Peyer's patch (tissue), 4 donors: Measurements from ENCODE around the gene VCL. TPM values are rescaled to one million over a fixed set of nuclear protein-coding genes. Genes with fewer than 3 reads are reported as not detected.
A peak's percentile ranks its signal among the peaks of the same experiment; 100 is the strongest.

Experiments used
- DNase-seq, 3 donors: peaks; one replicate each; pipeline ENCODE4 v3.0.0-alpha.2; 2017 to 2019
- H3K27ac ChIP-seq, 4 donors: fragments of 200-600 bp; sonication (generic); one replicate each; pipeline ENCODE4 v1.5.1; 2016 to 2019
- H3K27me3 ChIP-seq, 2 donors: fragments of 200-600 bp; sonication (generic); one replicate each; pipeline ENCODE4 v1.5.1; 2019
- H3K36me3 ChIP-seq, 3 donors: fragments of 200-600 bp; sonication (generic); one replicate each; pipeline ENCODE4 v1.5.1; 2016 to 2019
- H3K4me1 ChIP-seq, 4 donors: fragments of 200-600 bp; sonication (generic); one replicate each; pipeline ENCODE4 v1.5.1; 2016 to 2019
- H3K4me3 ChIP-seq, 4 donors: fragments of 200-600 bp; sonication (generic); 1 replicate in 3 of 4; 2 replicates in 1 of 4; pipeline ENCODE4 v1.5.1; 2016 to 2019; ENCODE audit warnings: mild to moderate bottlenecking in 1 of 4
- H3K9me3 ChIP-seq, 4 donors: fragments of 200-600 bp; sonication (generic); one replicate each; pipeline ENCODE4 v1.5.1; 2016 to 2019; ENCODE audit warnings: mild to moderate bottlenecking in 1 of 4
- CTCF ChIP-seq, 6 experiments: fragments of 450-650 bp in 4 of 6; fragments of 200-600 bp in 2 of 6; sonication (generic) in 1 of 6; IDR thresholded peaks; one replicate each; pipeline ENCODE4 v1.5.1; 2017 to 2019; ENCODE audit warnings: antibody characterized with exemption in 6 of 6, mild to moderate bottlenecking in 3 of 6, moderate library complexity in 1 of 6
- POLR2A ChIP-seq, 2 donors: fragments of 450-650 bp; IDR thresholded peaks; one replicate each; pipeline ENCODE4 v1.5.1; 2017; ENCODE audit warnings: antibody characterized with exemption in 2 of 2, mild to moderate bottlenecking in 2 of 2, moderate library complexity in 2 of 2
- total RNA-seq, 4 donors: library from RNA; depleted of rRNA; stranded (reverse); fragments of >200 nt; gene quantifications; one replicate each; pipeline ENCODE4 v1.1.0, GENCODE V29; 2016

VCL gene
- total RNA-seq, 4 donors from 2014 or later = 36.3 to 103 (median 61.4) TPM

GRCh38 chr10:73965890-73966768, 31.8 kb upstream of the VCL start:
- H3K27ac ChIP-seq = peak overlapping the region; percentile 63 to 93 (median 76)
- peak overlapping the region in 2 of 4 donors; percentile 9 to 40 for H3K4me3 ChIP-seq
- no peaks in the 10 kb centered on the region for H3K9me3 ChIP-seq
- H3K36me3 ChIP-seq = no peaks in the 10 kb centered on the region
- no peak for TF ChIP-seq POLR2A (IDR thresholded peaks at IDR 0.05)
- no peak for TF ChIP-seq CTCF (IDR thresholded peaks at IDR 0.05)
- no peaks in the 10 kb centered on the region for H3K27me3 ChIP-seq
- peak in 2 of 3 donors; percentile 70 to 77 for DNase-seq
- H3K4me1 ChIP-seq = peaks cover 0 to 22% (median 5%) of the 10 kb centered on the region in 4 donors

- no peak overlapping the region for H3K4me3 ChIP-seq
- no peaks in the 10 kb centered on the region for H3K27me3 ChIP-seq
- DNase-seq = no peak
- H3K36me3 ChIP-seq = no peaks in the 10 kb centered on the region
- H3K9me3 ChIP-seq = no peaks in the 10 kb centered on the region
- peaks cover 0 to 22% (median 5%) of the 10 kb centered on the region in 4 donors for H3K4me1 ChIP-seq
- H3K27ac ChIP-seq = peak overlapping the region in 3 of 4 donors; percentile 75 to 93 (median 77)
- no peak for TF ChIP-seq POLR2A (IDR thresholded peaks at IDR 0.05)
- TF ChIP-seq CTCF (IDR thresholded peaks at IDR 0.05) = no peak
Measured at GRCh38 chr10:73967022-73967429, 30.9 kb upstream of the VCL start.

- Histone ChIP-seq H3K9me3 (no peaks in the 10 kb centered on the region), H3K4me3 (no peak overlapping the region), H3K36me3 (no peaks in the 10 kb centered on the region), H3K27me3 (no peaks in the 10 kb centered on the region), H3K4me1 (peaks cover 0 to 22% (median 5%) of the 10 kb centered on the region in 4 donors), H3K27ac (peak overlapping the region; percentile 5 to 77 (median 62))
- DNase-seq = no peak
- TF ChIP-seq POLR2A (IDR thresholded peaks at IDR 0.05) = no peak
- no peak for TF ChIP-seq CTCF (IDR thresholded peaks at IDR 0.05)
Measured at GRCh38 chr10:73967544-73967943, 30.4 kb upstream of the VCL start.

GRCh38 chr10:73968098-73968521, 29.8 kb upstream of the VCL start:
- TF ChIP-seq POLR2A (IDR thresholded peaks at IDR 0.05) = no peak
- TF ChIP-seq CTCF (IDR thresholded peaks at IDR 0.05) = no peak
- DNase-seq = no peak
- H3K27ac ChIP-seq = peak overlapping the region in 2 of 4 donors; percentile 5 to 77
- H3K4me1 ChIP-seq = peaks cover 0 to 22% (median 5%) of the 10 kb centered on the region in 4 donors
- H3K9me3 ChIP-seq = no peaks in the 10 kb centered on the region
- no peak overlapping the region for H3K4me3 ChIP-seq
- H3K36me3 ChIP-seq = no peaks in the 10 kb centered on the region
- H3K27me3 ChIP-seq = no peaks in the 10 kb centered on the region

GRCh38 chr10:73969224-73969841, 28.6 kb upstream of the VCL start:
- Histone ChIP-seq H3K9me3 (no peaks in the 10 kb centered on the region), H3K27ac (no peak overlapping the region), H3K36me3 (no peaks in the 10 kb centered on the region), H3K4me3 (no peak overlapping the region), H3K4me1 (peaks cover 0 to 22% (median 5%) of the 10 kb centered on the region in 4 donors), H3K27me3 (no peaks in the 10 kb centered on the region)
- DNase-seq = no peak
- no peak for TF ChIP-seq POLR2A (IDR thresholded peaks at IDR 0.05)

GRCh38 chr10:73970845-73971244, 27.1 kb upstream of the VCL start:
- no peak overlapping the region for H3K27ac ChIP-seq
- no peak for TF ChIP-seq POLR2A (IDR thresholded peaks at IDR 0.05)
- no peak for TF ChIP-seq CTCF (IDR thresholded peaks at IDR 0.05)
- H3K36me3 ChIP-seq = no peaks in the 10 kb centered on the region
- no peaks in the 10 kb centered on the region for H3K27me3 ChIP-seq
- no peak for DNase-seq
- peaks cover 0 to 14% (median 3%) of the 10 kb centered on the region in 4 donors for H3K4me1 ChIP-seq
- no peaks in the 10 kb centered on the region for H3K9me3 ChIP-seq
- no peak overlapping the region for H3K4me3 ChIP-seq
